Neuronal stem cell (in vitro differentiated cells): ENCODE results near the gene CHST11.

Source experiments
- DNase-seq: peaks from one replicate; pipeline ENCODE4 v3.0.0-alpha.2; 2013; ENCODE audit warnings: low spot score
- H2AFZ ChIP-seq: one replicate; pipeline ENCODE4 v1.6.1; 2013; ENCODE audit warnings: mild to moderate bottlenecking, low read length, inconsistent platforms
- H2AK5ac ChIP-seq: 2 replicates; pipeline ENCODE4 v1.6.1; 2013; ENCODE audit warnings: low read depth, mild to moderate bottlenecking, inconsistent platforms, low read length, moderate library complexity, mixed read lengths
- H2BK120ac ChIP-seq: 2 replicates; pipeline ENCODE4 v1.6.1; 2013; ENCODE audit warnings: low read depth, mild to moderate bottlenecking, inconsistent platforms, low read length, moderate library complexity, mixed read lengths
- H2BK12ac ChIP-seq: one replicate; pipeline ENCODE4 v1.6.1; 2013; ENCODE audit warnings: low read length, inconsistent platforms
- H2BK15ac ChIP-seq: 2 replicates; pipeline ENCODE4 v1.6.1; 2013; ENCODE audit warnings: mild to moderate bottlenecking, low read length, inconsistent platforms, mixed read lengths
- H2BK5ac ChIP-seq: one replicate; pipeline ENCODE4 v1.6.1; 2013; ENCODE audit warnings: inconsistent platforms, mild to moderate bottlenecking, low read length, moderate library complexity
- H3K14ac ChIP-seq: one replicate; pipeline ENCODE4 v1.6.1; 2013; ENCODE audit warnings: low read length, inconsistent platforms
- H3K18ac ChIP-seq: 2 replicates; pipeline ENCODE4 v1.6.1; 2013; ENCODE audit warnings: low read length, inconsistent platforms
- H3K23ac ChIP-seq: 2 replicates; pipeline ENCODE4 v1.6.1; 2013; ENCODE audit warnings: low read depth, mild to moderate bottlenecking, mixed read lengths, low read length, inconsistent platforms; ENCODE audit not compliant: poor library complexity
- H3K27ac ChIP-seq: replicated peaks from 3 replicates; pipeline ENCODE4 v1.5.1; 2013; ENCODE audit warnings: low read length, inconsistent platforms
- H3K27me3 ChIP-seq, 3 experiments: 2 replicates each; pipeline ENCODE4 v1.6.1; 2013; ENCODE audit warnings: low read length in 3 of 3, mild to moderate bottlenecking in 2 of 3, inconsistent platforms in 1 of 3, low read depth in 1 of 3, mixed read lengths in 1 of 3, moderate library complexity in 1 of 3; ENCODE audit not compliant: control insufficient read depth in 3 of 3, insufficient read depth in 3 of 3
- H3K36me3 ChIP-seq, 2 donors: replicated peaks in 1 of 2; 2 replicates each; pipeline ENCODE4 v1.6.1; 2013; ENCODE audit warnings: low read length in 2 of 2; ENCODE audit not compliant: control insufficient read depth in 2 of 2, insufficient read depth in 2 of 2
- H3K4ac ChIP-seq: 2 replicates; pipeline ENCODE4 v1.6.1; 2013; ENCODE audit warnings: inconsistent platforms, mild to moderate bottlenecking, low read length, moderate library complexity
- H3K4me1 ChIP-seq, 2 donors: 1 replicate in 1 of 2; 2 replicates in 1 of 2; pipeline ENCODE4 v1.6.1; 2013; ENCODE audit warnings: low read length in 2 of 2, low read depth in 1 of 2; ENCODE audit not compliant: control insufficient read depth in 2 of 2, insufficient read depth in 1 of 2
- H3K4me2 ChIP-seq: one replicate; pipeline ENCODE4 v1.6.1; 2013; ENCODE audit warnings: mild to moderate bottlenecking, low read length, inconsistent platforms; ENCODE audit not compliant: insufficient read depth, poor library complexity, severe bottlenecking
- H3K4me3 ChIP-seq, 2 donors: 2 replicates each; pipeline ENCODE4 v1.5.1; 2013; ENCODE audit warnings: low read length in 2 of 2, mild to moderate bottlenecking in 2 of 2, inconsistent platforms in 1 of 2, moderate library complexity in 1 of 2
- H3K79me1 ChIP-seq: one replicate; pipeline ENCODE4 v1.6.1; 2013; ENCODE audit warnings: low read depth, mild to moderate bottlenecking, inconsistent platforms, low read length, moderate library complexity
- H3K9ac ChIP-seq: one replicate; pipeline ENCODE4 v1.6.1; 2013; ENCODE audit warnings: mild to moderate bottlenecking, low read depth, low read length, inconsistent platforms; ENCODE audit not compliant: poor library complexity
- H3K9me3 ChIP-seq, 2 donors: replicated peaks in 1 of 2; 2 replicates each; pipeline versions ENCODE3 to v1.6.1; 2013; ENCODE audit warnings: low read length in 2 of 2, mild to moderate bottlenecking in 2 of 2, inconsistent platforms in 1 of 2, low read depth in 1 of 2, mixed read lengths in 1 of 2, moderate library complexity in 1 of 2; ENCODE audit not compliant: control insufficient read depth in 2 of 2, insufficient read depth in 1 of 2
- H4K8ac ChIP-seq: one replicate; pipeline ENCODE4 v1.6.1; 2013; ENCODE audit warnings: low read depth, mild to moderate bottlenecking, inconsistent platforms, low read length, moderate library complexity
- H4K91ac ChIP-seq: one replicate; pipeline ENCODE4 v1.6.1; 2013; ENCODE audit warnings: low read length, low read depth, mild to moderate bottlenecking, inconsistent platforms; ENCODE audit not compliant: poor library complexity
- WGBS, 2 donors: extraction: QIAGEN DNeasy Blood & Tissue Kit; methylation state at CpG; one replicate each; pipeline ENCODE4 v1.1.7; 2013; ENCODE audit warnings: missing lambda C conversion rate in 2 of 2, mixed read lengths in 1 of 2; ENCODE audit not compliant: insufficient read length in 2 of 2, insufficient replicate concordance in 1 of 2; ENCODE audit errors: extremely low coverage in 2 of 2; 5-methylcytosine and 5-hydroxymethylcytosine counted together

Gene CHST11

GRCh38 chr12:104490186-104490585 is 33.4 kb downstream of the CHST11 start:
- H2BK5ac ChIP-seq: no peak overlapping the region
- H3K4me2 ChIP-seq: no peak overlapping the region
- no peak overlapping the region for H2BK12ac ChIP-seq
- H3K4me3 ChIP-seq: no peak overlapping the region
- no peak overlapping the region for H4K8ac ChIP-seq
- no CpG with 5 or more reads among the region's 4 CpGs for WGBS, 2 donors
- H3K36me3 ChIP-seq: peaks cover 0 to 3% of the 10 kb centered on the region in 2 donors
- H2BK120ac ChIP-seq: no peak overlapping the region
- no peak for DNase-seq
- peaks cover 0 to 4% of the 10 kb centered on the region in 2 donors for H3K4me1 ChIP-seq
- no peak overlapping the region for H3K9ac ChIP-seq
- H4K91ac ChIP-seq: no peak overlapping the region
- H3K27me3 ChIP-seq: no peaks in the 10 kb centered on the region
- no peak overlapping the region for H3K14ac ChIP-seq
- no peak overlapping the region for H2AK5ac ChIP-seq
- no peak overlapping the region for H3K4ac ChIP-seq
- H3K27ac ChIP-seq: no peak overlapping the region
- H3K79me1 ChIP-seq: peaks cover 8% of the 10 kb centered on the region
- no peak overlapping the region for H2AFZ ChIP-seq
- no peak overlapping the region for H2BK15ac ChIP-seq
- no peaks in the 10 kb centered on the region for H3K9me3 ChIP-seq
- H3K18ac ChIP-seq: no peak overlapping the region
- H3K23ac ChIP-seq: no peak overlapping the region

- no CpG with 5 or more reads among the region's 3 CpGs for WGBS, 2 donors
- H3K9me3 ChIP-seq: no peaks in the 10 kb centered on the region
- no peaks in the 10 kb centered on the region for H3K27me3 ChIP-seq
- no peak overlapping the region for H3K4me2 ChIP-seq
- peaks cover 0 to 3% of the 10 kb centered on the region in 2 donors for H3K36me3 ChIP-seq
- no peak overlapping the region for H3K23ac ChIP-seq
- no peak overlapping the region for H3K4ac ChIP-seq
- H3K4me3 ChIP-seq: no peak overlapping the region
- H2AK5ac ChIP-seq: no peak overlapping the region
- no peak overlapping the region for H3K27ac ChIP-seq
- H3K18ac ChIP-seq: no peak overlapping the region
- no peak overlapping the region for H2AFZ ChIP-seq
- no peak for DNase-seq
- H3K79me1 ChIP-seq: peaks cover 8% of the 10 kb centered on the region
- no peak overlapping the region for H2BK15ac ChIP-seq
- H3K14ac ChIP-seq: no peak overlapping the region
- no peak overlapping the region for H3K9ac ChIP-seq
- H2BK12ac ChIP-seq: no peak overlapping the region
- H3K4me1 ChIP-seq: peaks cover 0 to 2% of the 10 kb centered on the region in 2 donors
- H2BK120ac ChIP-seq: no peak overlapping the region
- no peak overlapping the region for H4K8ac ChIP-seq
- no peak overlapping the region for H2BK5ac ChIP-seq
- no peak overlapping the region for H4K91ac ChIP-seq
Observed at GRCh38 chr12:104490850-104491249, 34.1 kb downstream of the CHST11 start.

GRCh38 chr12:104493496-104493895 is 36.7 kb downstream of the CHST11 start:
- H3K4me1 ChIP-seq: no peaks in the 10 kb centered on the region
- H2AFZ ChIP-seq: no peak overlapping the region
- H3K4me2 ChIP-seq: no peak overlapping the region
- no peak overlapping the region for H3K4me3 ChIP-seq
- H2BK5ac ChIP-seq: no peak overlapping the region
- no peaks in the 10 kb centered on the region for H3K36me3 ChIP-seq
- H3K79me1 ChIP-seq: peaks cover 3% of the 10 kb centered on the region
- no peak overlapping the region for H3K9ac ChIP-seq
- H2BK12ac ChIP-seq: no peak overlapping the region
- no CpG with 5 or more reads among the region's 7 CpGs for whole genome bisulfite sequencing, 2 donors
- H3K27me3 ChIP-seq: no peaks in the 10 kb centered on the region
- no peaks in the 10 kb centered on the region for H3K9me3 ChIP-seq
- no peak overlapping the region for H2BK120ac ChIP-seq
- no peak overlapping the region for H2AK5ac ChIP-seq
- H3K18ac ChIP-seq: no peak overlapping the region
- no peak overlapping the region for H4K8ac ChIP-seq
- no peak overlapping the region for H2BK15ac ChIP-seq
- H3K14ac ChIP-seq: no peak overlapping the region
- no peak overlapping the region for H4K91ac ChIP-seq
- H3K23ac ChIP-seq: no peak overlapping the region
- no peak overlapping the region for H3K4ac ChIP-seq
- H3K27ac ChIP-seq: no peak overlapping the region
- DNase-seq: no peak

GRCh38 chr12:104494137-104494792 is 37.5 kb downstream of the CHST11 start:
- Histone ChIP-seq H4K91ac (no peak overlapping the region), H4K8ac (no peak overlapping the region), H2BK120ac (no peak overlapping the region), H3K23ac (no peak overlapping the region), H3K4ac (no peak overlapping the region), H3K79me1 (no peaks in the 10 kb centered on the region), H3K9me3 (no peaks in the 10 kb centered on the region), H3K27me3 (no peaks in the 10 kb centered on the region), H2BK15ac (no peak overlapping the region), H3K27ac (no peak overlapping the region), H3K36me3 (no peaks in the 10 kb centered on the region), H2AK5ac (no peak overlapping the region), H2AFZ (peak overlapping the region; percentile 19), H3K9ac (no peak overlapping the region), H3K18ac (no peak overlapping the region), H2BK5ac (no peak overlapping the region), H3K4me2 (no peak overlapping the region), H3K4me1 (no peaks in the 10 kb centered on the region), H2BK12ac (no peak overlapping the region), H3K4me3 (no peak overlapping the region), H3K14ac (no peak overlapping the region)
- no peak for DNase-seq
- WGBS, 2 donors: no CpG with 5 or more reads among the region's 13 CpGs
